Measurements from ENCODE around the gene ZNF488.

DNA sequence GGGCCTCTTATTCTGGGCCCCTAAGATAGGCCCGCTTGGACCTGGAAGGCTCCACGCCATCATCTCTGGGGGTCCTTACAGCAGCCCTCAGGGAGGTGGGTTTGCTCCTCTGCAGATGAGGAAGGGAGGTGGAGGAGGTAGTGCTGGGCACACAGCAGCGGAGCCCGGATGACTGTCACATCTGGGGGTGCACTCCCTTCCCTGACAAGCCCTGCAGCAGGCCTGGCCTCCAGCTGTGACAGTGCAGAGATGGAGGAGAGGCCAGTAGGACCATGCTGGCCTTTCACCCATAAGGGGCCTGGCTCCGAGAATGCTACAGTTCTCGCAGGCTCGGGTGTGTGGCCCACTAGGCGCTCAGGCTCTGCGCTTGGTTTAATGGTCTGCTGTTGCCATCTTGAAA lies 52.6 kb downstream of the ZNF488 start:
- TF ChIP-seq YY1 (IDR thresholded peaks at IDR 0.05; ENCODE audit: low read depth) (no peak), RAD21 (IDR thresholded peaks at IDR 0.05; ENCODE audit: low read length) (no peak), POLR2AphosphoS5 (IDR thresholded peaks at IDR 0.05; ENCODE audit: low read depth, low read length) (no peak), EZH2phosphoT487 (IDR thresholded peaks at IDR 0.05; ENCODE audit: borderline replicate concordance, low read depth) (no peak), CHD2 (IDR thresholded peaks at IDR 0.05; ENCODE audit: low read length, partially characterized antibody) (no peak), EP300 (IDR thresholded peaks at IDR 0.05; ENCODE audit: borderline replicate concordance in 1 of 2, low read depth in 1 of 2, low read length in 1 of 2) (no peak)
- TF ChIP-seq, protein P1, sequence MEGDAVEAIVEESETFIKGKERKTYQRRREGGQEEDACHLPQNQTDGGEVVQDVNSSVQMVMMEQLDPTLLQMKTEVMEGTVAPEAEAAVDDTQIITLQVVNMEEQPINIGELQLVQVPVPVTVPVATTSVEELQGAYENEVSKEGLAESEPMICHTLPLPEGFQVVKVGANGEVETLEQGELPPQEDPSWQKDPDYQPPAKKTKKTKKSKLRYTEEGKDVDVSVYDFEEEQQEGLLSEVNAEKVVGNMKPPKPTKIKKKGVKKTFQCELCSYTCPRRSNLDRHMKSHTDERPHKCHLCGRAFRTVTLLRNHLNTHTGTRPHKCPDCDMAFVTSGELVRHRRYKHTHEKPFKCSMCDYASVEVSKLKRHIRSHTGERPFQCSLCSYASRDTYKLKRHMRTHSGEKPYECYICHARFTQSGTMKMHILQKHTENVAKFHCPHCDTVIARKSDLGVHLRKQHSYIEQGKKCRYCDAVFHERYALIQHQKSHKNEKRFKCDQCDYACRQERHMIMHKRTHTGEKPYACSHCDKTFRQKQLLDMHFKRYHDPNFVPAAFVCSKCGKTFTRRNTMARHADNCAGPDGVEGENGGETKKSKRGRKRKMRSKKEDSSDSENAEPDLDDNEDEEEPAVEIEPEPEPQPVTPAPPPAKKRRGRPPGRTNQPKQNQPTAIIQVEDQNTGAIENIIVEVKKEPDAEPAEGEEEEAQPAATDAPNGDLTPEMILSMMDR (IDR thresholded peaks at IDR 0.05), result no peak
- TF ChIP-seq, protein P2, sequence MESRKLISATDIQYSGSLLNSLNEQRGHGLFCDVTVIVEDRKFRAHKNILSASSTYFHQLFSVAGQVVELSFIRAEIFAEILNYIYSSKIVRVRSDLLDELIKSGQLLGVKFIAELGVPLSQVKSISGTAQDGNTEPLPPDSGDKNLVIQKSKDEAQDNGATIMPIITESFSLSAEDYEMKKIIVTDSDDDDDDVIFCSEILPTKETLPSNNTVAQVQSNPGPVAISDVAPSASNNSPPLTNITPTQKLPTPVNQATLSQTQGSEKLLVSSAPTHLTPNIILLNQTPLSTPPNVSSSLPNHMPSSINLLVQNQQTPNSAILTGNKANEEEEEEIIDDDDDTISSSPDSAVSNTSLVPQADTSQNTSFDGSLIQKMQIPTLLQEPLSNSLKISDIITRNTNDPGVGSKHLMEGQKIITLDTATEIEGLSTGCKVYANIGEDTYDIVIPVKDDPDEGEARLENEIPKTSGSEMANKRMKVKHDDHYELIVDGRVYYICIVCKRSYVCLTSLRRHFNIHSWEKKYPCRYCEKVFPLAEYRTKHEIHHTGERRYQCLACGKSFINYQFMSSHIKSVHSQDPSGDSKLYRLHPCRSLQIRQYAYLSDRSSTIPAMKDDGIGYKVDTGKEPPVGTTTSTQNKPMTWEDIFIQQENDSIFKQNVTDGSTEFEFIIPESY (IDR thresholded peaks at IDR 0.05; ENCODE audit: borderline replicate concordance, low read depth), result no peak
- TF ChIP-seq, protein P3, sequence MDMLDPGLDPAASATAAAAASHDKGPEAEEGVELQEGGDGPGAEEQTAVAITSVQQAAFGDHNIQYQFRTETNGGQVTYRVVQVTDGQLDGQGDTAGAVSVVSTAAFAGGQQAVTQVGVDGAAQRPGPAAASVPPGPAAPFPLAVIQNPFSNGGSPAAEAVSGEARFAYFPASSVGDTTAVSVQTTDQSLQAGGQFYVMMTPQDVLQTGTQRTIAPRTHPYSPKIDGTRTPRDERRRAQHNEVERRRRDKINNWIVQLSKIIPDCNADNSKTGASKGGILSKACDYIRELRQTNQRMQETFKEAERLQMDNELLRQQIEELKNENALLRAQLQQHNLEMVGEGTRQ (IDR thresholded peaks at IDR 0.05; ENCODE audit: borderline replicate concordance, low read depth, low read length), result no peak
- TF ChIP-seq, protein P4, sequence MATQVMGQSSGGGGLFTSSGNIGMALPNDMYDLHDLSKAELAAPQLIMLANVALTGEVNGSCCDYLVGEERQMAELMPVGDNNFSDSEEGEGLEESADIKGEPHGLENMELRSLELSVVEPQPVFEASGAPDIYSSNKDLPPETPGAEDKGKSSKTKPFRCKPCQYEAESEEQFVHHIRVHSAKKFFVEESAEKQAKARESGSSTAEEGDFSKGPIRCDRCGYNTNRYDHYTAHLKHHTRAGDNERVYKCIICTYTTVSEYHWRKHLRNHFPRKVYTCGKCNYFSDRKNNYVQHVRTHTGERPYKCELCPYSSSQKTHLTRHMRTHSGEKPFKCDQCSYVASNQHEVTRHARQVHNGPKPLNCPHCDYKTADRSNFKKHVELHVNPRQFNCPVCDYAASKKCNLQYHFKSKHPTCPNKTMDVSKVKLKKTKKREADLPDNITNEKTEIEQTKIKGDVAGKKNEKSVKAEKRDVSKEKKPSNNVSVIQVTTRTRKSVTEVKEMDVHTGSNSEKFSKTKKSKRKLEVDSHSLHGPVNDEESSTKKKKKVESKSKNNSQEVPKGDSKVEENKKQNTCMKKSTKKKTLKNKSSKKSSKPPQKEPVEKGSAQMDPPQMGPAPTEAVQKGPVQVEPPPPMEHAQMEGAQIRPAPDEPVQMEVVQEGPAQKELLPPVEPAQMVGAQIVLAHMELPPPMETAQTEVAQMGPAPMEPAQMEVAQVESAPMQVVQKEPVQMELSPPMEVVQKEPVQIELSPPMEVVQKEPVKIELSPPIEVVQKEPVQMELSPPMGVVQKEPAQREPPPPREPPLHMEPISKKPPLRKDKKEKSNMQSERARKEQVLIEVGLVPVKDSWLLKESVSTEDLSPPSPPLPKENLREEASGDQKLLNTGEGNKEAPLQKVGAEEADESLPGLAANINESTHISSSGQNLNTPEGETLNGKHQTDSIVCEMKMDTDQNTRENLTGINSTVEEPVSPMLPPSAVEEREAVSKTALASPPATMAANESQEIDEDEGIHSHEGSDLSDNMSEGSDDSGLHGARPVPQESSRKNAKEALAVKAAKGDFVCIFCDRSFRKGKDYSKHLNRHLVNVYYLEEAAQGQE (IDR thresholded peaks at IDR 0.05; ENCODE audit: low read depth, low read length), result no peak
- TF ChIP-seq, protein P5, sequence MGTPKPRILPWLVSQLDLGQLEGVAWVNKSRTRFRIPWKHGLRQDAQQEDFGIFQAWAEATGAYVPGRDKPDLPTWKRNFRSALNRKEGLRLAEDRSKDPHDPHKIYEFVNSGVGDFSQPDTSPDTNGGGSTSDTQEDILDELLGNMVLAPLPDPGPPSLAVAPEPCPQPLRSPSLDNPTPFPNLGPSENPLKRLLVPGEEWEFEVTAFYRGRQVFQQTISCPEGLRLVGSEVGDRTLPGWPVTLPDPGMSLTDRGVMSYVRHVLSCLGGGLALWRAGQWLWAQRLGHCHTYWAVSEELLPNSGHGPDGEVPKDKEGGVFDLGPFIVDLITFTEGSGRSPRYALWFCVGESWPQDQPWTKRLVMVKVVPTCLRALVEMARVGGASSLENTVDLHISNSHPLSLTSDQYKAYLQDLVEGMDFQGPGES (IDR thresholded peaks at IDR 0.05; ENCODE audit: low read depth, low read length), result no peak
